ENCODE data around the gene SHE. TPM values are rescaled to one million over a fixed set of nuclear protein-coding genes. Genes with fewer than 3 reads are reported as not detected.

Gene SHE
- total RNA-seq, 2 donors from 2014 or later: 10.8 to 19.9 TPM

- no peak for TF ChIP-seq CTCF (IDR thresholded peaks at IDR 0.05)
- H3K27ac ChIP-seq: no peak overlapping the region
- no peak overlapping the region for H3K4me3 ChIP-seq
- H3K4me1 ChIP-seq: peaks cover 0 to 14% of the 10 kb centered on the region in 2 donors
- no peaks in the 10 kb centered on the region for H3K9me3 ChIP-seq
- H3K27me3 ChIP-seq: no peaks in the 10 kb centered on the region
- peaks cover 9% of the 10 kb centered on the region for H3K36me3 ChIP-seq
- no peak for DNase-seq (ENCODE audit: low spot score)
These were observed 34.6 kb downstream of the SHE start for GRCh38 chr1:154467434-154468102.

GRCh38 chr1:154466921-154467417, 35.2 kb downstream of the SHE start:
- DNase-seq (ENCODE audit: low spot score): no peak
- H3K27me3 ChIP-seq: no peaks in the 10 kb centered on the region
- H3K9me3 ChIP-seq: no peaks in the 10 kb centered on the region
- H3K36me3 ChIP-seq: peaks cover 9% of the 10 kb centered on the region
- no peak overlapping the region for H3K27ac ChIP-seq
- peak in 1 of 2 donors; percentile 49 for TF ChIP-seq CTCF (IDR thresholded peaks at IDR 0.05)
- H3K4me3 ChIP-seq: no peak overlapping the region
- peaks cover 0 to 14% of the 10 kb centered on the region in 2 donors for H3K4me1 ChIP-seq

- TF ChIP-seq CTCF (IDR thresholded peaks at IDR 0.05): no peak
- Histone ChIP-seq H3K9me3 (no peaks in the 10 kb centered on the region), H3K27me3 (no peaks in the 10 kb centered on the region), H3K36me3 (peaks cover 9% of the 10 kb centered on the region), H3K4me3 (no peak overlapping the region), H3K4me1 (peaks cover 0 to 14% of the 10 kb centered on the region in 2 donors), H3K27ac (no peak overlapping the region)
- no peak for DNase-seq (ENCODE audit: low spot score)
These were observed 36.0 kb downstream of the SHE start for GRCh38 chr1:154466206-154466605.

GRCh38 chr1:154465621-154466195, 36.5 kb downstream of the SHE start:
- peaks cover 9% of the 10 kb centered on the region for H3K36me3 ChIP-seq

GRCh38 chr1:154463512-154463990, 38.7 kb downstream of the SHE start:
- Histone ChIP-seq H3K9me3 (no peaks in the 10 kb centered on the region), H3K36me3 (peaks cover 9% of the 10 kb centered on the region), H3K27me3 (no peaks in the 10 kb centered on the region), H3K4me1 (peaks cover 0 to 14% of the 10 kb centered on the region in 2 donors), H3K27ac (peak overlapping the region; percentile 26 to 58), H3K4me3 (no peak overlapping the region)
- no peak for DNase-seq (ENCODE audit: low spot score)
- no peak for TF ChIP-seq CTCF (IDR thresholded peaks at IDR 0.05)

More at GRCh38 chr1:154465621-154466195, 36.5 kb downstream of the SHE start:
- TF ChIP-seq CTCF (IDR thresholded peaks at IDR 0.05): no peak
- Histone ChIP-seq H3K27me3 (no peaks in the 10 kb centered on the region), H3K27ac (no peak overlapping the region), H3K9me3 (no peaks in the 10 kb centered on the region), H3K4me1 (peaks cover 0 to 14% of the 10 kb centered on the region in 2 donors), H3K4me3 (no peak overlapping the region)
- DNase-seq (ENCODE audit: low spot score): no peak

All from right atrium auricular region (tissue), 2 donors.